GM21529 (cell line): Measurements from ENCODE around the gene RNU6-7.

Experiments used
- ATAC-seq: cut with Tn5 transposase; IDR thresholded peaks from one replicate; pipeline ENCODE4 v1.9.1; 2021; ENCODE audit not compliant: unreplicated experiment

The RNU6-7 gene

DNA sequence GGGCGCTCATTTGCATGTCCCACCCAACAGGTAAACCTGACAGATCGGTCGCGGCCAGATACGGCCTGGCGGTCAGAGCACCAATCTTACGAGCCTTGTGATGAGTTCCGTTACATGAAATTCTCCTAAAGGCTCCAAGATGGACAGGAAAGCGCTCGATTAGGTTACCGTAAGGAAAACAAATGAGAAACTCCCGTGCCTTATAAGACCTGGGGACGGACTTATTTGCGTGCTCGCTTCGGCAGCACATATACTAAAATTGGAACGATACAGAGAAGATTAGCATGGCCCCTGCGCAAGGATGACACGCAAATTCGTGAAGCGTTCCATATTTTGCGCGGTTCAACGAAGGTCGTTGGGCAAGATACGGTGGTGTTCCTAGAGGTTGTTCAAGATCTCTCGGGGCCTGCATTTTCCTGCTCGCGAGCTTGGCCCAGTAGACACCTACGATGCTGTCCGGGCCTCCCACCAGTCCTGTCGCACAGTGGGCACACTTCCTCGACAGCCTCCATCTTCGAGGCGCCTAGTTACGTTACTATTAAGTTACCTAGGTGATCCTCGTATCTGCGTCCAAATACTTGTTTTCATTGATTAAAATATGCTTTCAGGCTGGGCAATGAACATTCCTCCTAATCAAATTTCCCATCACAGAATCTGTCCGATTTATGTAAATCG is at the start of gene RNU6-7:
TSS of gene RNU6-7 (plus strand) at position 230 of the 675 bp plus-strand sequence.
- ATAC-seq = no peak

GRCh38 chr14:32166029-32166428 is 35.8 kb upstream of the RNU6-7 start:
- ATAC-seq = peak; percentile 40

DNA sequence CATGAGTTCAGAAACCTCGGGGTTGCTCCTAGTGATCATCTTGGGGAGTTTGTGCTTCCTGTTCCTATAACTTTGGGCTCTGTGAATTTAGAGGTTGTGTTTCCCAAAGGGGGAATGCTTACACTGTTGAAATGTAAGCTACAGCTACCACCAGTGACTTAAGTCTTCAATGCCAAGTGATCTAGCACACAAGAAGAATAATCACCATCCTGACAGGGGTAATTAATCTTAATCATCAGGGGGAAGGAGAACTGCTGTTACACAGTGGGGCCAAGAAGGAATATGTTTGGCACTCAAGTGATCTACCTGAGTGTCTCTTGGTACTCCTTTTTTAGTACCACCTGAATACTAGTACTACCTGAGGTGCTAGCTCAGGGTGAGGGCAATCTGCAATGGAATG is 34.9 kb upstream of the RNU6-7 start:
- ATAC-seq = no peak

DNA sequence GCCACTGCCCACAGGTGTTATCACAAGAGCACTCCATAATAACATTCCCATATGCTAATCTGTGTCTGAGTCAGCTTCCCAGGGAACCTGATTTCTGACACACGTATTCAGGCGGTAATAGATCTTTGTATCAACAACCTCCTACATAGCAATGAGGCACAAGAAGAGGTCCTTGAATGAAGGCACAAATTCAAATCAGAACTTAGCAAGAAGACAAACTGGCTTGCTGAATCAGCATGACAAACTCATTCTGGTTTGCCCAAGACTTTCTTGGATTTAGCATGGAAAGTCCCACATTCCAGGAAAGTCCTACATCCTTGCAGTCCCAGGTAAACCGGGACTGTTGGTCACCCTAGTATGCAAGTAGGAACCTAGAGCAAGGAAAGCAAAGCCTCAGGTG is 33.9 kb upstream of the RNU6-7 start:
- ATAC-seq = no peak

GRCh38 chr14:32169191-32169590 is 32.7 kb upstream of the RNU6-7 start:
- no peak for ATAC-seq

GRCh38 chr14:32171469-32171868 is 30.4 kb upstream of the RNU6-7 start:
- no peak for ATAC-seq

DNA sequence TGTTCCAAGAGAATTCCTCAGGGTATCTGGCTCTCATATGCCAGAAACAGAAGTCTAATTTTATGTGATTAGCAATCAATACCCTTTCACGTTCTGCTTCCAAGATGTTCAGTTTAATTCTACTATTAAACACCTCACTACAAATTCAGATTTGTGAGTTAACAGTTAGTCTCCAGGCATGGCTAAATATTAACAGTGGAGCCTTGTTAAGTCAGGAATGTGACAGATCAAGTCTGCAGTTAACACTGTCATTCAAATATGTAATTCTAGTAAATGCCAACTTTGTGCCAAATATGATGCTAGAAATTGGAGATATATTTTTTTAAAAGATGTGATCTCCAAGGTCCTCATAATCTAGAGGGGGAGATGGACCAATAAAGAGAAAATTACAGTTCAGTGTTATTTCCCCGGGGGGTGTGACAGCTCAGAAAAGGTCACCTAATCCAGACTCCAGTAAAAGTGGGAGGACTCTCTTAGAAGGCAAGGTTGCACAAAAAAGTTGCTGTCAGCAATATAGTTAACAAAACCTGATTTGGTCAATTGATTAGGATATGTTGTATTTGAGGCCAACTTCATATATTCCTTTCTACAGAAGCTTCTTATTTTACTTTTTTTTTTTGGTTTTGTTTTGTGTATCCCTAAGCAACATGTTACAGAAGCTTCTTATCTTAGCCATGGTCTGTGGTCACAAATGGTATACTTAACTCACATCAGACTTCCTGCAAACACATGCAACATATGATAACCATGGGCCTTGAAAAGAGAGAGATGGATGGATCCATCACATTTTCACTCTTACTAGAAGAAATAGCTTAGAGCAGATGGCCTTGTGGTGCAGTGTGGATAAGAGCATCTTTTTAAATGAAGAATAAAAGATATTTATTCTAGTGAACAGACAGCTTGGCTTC is 18.4 kb upstream of the RNU6-7 start:
- ATAC-seq = no peak

GRCh38 chr14:32185097-32185496 is 16.7 kb upstream of the RNU6-7 start:
- ATAC-seq = no peak

DNA sequence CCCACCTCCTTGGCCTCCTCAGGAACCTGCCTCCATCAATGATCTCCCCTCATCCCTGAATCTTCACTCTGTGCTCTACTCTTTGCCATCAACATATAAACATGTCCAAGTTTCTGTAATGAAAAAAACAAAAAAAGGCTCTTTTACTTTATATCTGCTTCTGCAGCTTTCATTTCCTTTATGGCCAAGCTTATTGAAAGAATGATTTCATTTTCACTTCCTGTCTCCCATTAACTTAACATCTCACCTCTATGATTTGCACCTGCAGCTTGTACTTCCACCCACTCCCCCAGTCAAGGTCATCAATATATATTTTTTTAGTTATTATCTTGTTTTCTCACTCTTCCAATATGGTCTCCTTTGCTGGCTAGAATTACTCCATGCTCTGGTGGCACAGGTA is 15.6 kb upstream of the RNU6-7 start:
- no peak for ATAC-seq

DNA sequence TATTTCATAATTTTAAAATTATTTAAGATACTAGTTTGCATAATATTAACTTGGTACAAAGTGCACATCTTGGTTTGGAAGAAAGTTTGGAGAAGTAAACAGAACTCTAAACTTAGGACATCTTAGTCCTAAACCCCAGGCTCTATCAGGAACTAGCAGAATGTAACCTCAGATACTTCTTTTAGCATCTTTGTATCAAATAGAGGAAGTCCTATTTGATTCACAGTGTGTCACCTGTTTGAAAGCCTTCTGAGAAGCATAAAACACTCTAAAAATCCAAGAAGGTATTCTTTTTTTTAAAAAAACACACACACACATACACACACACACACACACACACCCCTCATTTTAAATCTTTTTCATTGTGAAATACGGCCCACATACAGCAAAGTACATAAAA is 12.0 kb upstream of the RNU6-7 start:
- ATAC-seq = no peak

- no peak for ATAC-seq
These were observed 11.2 kb upstream of the RNU6-7 start for GRCh38 chr14:32190673-32191072.

DNA sequence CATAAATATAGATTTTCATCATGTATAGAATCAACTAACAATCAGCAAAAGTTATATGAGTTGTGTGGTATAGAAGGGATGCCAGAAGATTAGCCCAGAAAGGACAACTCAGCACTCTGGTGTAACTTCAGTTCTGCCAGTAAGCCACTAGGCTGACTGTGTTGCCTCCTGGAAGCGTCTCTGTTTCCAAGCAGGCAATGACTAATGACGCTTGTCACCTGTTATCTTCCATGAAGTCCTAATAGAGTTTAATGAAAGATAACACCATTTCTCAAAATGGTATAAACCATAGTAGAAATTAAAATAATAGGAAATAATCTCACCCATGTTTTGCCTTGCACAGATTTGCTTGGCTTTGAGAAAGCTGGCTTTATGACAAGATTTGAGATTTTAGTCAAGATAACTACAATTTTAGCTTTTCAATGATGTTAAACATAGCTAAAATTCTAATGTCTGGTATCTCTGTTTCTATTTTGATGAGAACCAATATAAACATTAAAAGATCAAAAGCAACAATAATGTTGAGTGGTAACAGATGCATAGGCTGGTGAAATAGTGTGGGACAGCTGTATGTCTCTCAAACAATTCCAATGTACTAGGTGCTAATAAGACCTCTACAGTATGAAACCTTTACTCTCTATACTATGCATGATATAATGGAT is 9.0 kb upstream of the RNU6-7 start:
- ATAC-seq = no peak

DNA sequence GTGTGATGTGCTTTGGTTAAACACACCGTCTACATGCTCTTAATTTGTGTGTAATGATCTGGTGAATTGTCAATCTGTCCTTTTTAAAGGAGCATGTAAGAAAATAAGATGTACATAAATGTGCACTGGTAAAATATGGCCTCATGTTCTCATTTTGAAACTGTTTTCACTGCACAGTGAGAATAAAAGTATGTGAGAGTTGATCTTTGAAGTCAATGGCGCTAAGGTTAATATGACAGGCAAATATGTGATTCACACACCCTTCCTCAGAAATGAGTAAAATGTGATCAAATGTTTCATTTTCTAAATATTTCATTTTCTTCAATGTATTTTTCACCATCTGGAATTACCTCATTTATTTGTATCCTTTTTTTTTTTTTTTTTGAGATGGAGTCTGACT is 8.3 kb upstream of the RNU6-7 start:
- no peak for ATAC-seq

- ATAC-seq = no peak
These were observed 6.2 kb upstream of the RNU6-7 start for GRCh38 chr14:32195636-32196035.

DNA sequence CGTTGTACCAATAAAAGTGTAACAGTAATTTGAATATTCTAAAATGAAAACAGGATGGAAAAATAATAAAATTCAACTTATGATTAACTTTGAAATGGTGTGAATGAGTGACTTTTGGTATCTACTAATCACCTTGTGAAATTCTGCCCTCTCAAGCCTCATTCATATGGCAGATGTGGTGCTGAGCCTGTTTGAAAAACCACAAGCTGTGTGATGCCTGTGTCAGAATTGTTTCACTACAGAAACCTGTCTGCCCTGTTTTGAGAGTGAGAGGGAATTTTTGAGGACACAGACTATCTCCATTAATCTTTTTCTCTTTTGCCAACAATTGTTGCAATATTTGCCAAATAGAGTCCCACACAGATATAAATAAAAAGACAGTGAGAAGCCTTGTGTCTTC is 3.9 kb upstream of the RNU6-7 start:
- ATAC-seq = peak; percentile 41

- ATAC-seq = peak; percentile 28
These were observed 1.3 kb upstream of the RNU6-7 start for GRCh38 chr14:32200368-32201192.

GRCh38 chr14:32201193-32201815 is 541 bp upstream of the RNU6-7 start:
- ATAC-seq = peak; percentile 61

GRCh38 chr14:32202491-32202997 is 699 bp downstream of the RNU6-7 start:
- no peak for ATAC-seq

GRCh38 chr14:32202998-32203882 is 1.4 kb downstream of the RNU6-7 start, which contains the start of gene RNU6-8:
RNU6-8 (minus strand) TSS chr14:32203269.
- peak; percentile 55 for ATAC-seq
